22Rv1 (cell line): ENCODE measurements around the gene FGFR2.

Experiments used
- ZFX ChIP-seq: fragments of 450-650 bp; IDR thresholded peaks from 2 replicates; pipeline ENCODE4 v1.6.1; 2017; ENCODE audit warnings: antibody characterized with exemption, borderline replicate concordance
- TF ChIP-seq, protein P1 (sequence below): fragments of 450-650 bp; IDR thresholded peaks from 2 replicates; pipeline ENCODE4 v1.5.1; 2017; ENCODE audit warnings: mild to moderate bottlenecking

DNA sequence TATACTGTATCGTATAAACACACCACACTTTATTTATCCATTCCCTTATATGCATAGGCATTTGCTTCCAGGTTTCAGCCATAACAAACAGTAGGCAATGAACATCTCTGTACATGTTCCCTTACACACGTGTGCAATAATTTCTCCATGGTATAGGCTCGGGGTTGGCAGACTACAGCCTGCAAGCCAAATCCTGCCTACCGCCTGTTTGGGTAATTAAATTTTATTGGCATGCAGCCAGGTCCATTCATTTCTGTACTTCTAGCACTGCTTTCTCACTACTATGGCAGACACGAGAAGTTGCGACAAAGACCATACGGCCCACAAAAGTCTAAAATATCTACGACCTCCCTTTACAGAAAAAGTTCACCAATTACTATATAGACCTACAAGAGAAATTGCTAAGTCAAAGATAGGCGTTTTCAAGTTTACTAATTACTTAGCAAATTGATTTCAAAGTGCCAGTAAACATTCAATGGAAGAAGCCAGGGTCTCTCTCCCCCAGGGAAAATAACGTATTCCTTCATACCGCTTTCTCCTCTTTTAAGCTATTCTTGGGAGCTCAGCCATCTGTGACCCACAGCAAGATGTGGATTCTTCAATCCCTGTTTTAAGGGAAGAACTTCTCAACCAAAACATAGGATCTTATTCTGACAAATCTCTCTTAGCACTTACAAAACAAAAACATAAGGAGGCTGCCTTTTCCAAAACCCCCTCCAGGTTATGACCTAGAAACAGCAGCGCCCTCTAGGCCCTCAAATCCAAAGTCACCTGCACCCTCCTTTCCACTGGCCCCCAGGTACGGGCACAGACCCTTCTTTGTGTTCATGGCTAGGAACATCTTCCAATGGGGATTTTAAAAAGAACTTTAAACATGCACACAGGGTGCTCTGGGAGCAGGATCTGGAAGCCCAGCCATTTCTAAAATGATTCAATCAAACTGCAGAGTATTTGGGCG, 100.5 kb downstream of the FGFR2 start:
- TF ChIP-seq, protein P1, sequence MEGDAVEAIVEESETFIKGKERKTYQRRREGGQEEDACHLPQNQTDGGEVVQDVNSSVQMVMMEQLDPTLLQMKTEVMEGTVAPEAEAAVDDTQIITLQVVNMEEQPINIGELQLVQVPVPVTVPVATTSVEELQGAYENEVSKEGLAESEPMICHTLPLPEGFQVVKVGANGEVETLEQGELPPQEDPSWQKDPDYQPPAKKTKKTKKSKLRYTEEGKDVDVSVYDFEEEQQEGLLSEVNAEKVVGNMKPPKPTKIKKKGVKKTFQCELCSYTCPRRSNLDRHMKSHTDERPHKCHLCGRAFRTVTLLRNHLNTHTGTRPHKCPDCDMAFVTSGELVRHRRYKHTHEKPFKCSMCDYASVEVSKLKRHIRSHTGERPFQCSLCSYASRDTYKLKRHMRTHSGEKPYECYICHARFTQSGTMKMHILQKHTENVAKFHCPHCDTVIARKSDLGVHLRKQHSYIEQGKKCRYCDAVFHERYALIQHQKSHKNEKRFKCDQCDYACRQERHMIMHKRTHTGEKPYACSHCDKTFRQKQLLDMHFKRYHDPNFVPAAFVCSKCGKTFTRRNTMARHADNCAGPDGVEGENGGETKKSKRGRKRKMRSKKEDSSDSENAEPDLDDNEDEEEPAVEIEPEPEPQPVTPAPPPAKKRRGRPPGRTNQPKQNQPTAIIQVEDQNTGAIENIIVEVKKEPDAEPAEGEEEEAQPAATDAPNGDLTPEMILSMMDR: no peak
- TF ChIP-seq ZFX: no peak
